WERI-Rb-1 (cell line): ENCODE results near the gene SLC9A3.

Source experiments
- DNase-seq: peaks from one replicate; pipeline ENCODE4 v3.0.0-alpha.2; 2020
- H3K27ac ChIP-seq: fragments of 250-450 bp; sonication (Bioruptor Pico); 2 replicates; pipeline ENCODE4 v1.5.1; 2020; ENCODE audit warnings: mild to moderate bottlenecking, moderate library complexity
- H3K27me3 ChIP-seq: fragments of 250-450 bp; sonication (Bioruptor Pico); 2 replicates; pipeline ENCODE4 v1.5.1; 2021; ENCODE audit warnings: mild to moderate bottlenecking, low read depth, moderate library complexity; ENCODE audit not compliant: insufficient read depth, severe bottlenecking
- H3K36me3 ChIP-seq: fragments of 250-450 bp; sonication (Bioruptor Pico); 2 replicates; pipeline ENCODE4 v1.5.1; 2020; ENCODE audit warnings: mild to moderate bottlenecking, moderate library complexity
- H3K4me3 ChIP-seq: 2 replicates; pipeline ENCODE4 v1.5.1; 2011; ENCODE audit warnings: low read depth, mild to moderate bottlenecking, control low read depth, low read length
- H3K9me3 ChIP-seq: fragments of 250-450 bp; sonication (Bioruptor Pico); 2 replicates; pipeline ENCODE4 v1.5.1; 2021; ENCODE audit warnings: mild to moderate bottlenecking, moderate library complexity; ENCODE audit not compliant: severe bottlenecking
- TF ChIP-seq, protein P1 (sequence below): IDR thresholded peaks from 2 replicates; pipeline ENCODE4 v1.5.1; 2011; ENCODE audit warnings: low read depth, mild to moderate bottlenecking, control low read depth, inconsistent platforms, low read length

The SLC9A3 gene

GRCh38 chr5:541539-542318 lies 17.5 kb upstream of the SLC9A3 start:
- TF ChIP-seq, protein P1, sequence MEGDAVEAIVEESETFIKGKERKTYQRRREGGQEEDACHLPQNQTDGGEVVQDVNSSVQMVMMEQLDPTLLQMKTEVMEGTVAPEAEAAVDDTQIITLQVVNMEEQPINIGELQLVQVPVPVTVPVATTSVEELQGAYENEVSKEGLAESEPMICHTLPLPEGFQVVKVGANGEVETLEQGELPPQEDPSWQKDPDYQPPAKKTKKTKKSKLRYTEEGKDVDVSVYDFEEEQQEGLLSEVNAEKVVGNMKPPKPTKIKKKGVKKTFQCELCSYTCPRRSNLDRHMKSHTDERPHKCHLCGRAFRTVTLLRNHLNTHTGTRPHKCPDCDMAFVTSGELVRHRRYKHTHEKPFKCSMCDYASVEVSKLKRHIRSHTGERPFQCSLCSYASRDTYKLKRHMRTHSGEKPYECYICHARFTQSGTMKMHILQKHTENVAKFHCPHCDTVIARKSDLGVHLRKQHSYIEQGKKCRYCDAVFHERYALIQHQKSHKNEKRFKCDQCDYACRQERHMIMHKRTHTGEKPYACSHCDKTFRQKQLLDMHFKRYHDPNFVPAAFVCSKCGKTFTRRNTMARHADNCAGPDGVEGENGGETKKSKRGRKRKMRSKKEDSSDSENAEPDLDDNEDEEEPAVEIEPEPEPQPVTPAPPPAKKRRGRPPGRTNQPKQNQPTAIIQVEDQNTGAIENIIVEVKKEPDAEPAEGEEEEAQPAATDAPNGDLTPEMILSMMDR: no peak
- Histone ChIP-seq H3K9me3 (no peaks in the 10 kb centered on the region), H3K27me3 (no peaks in the 10 kb centered on the region), H3K27ac (no peak overlapping the region), H3K36me3 (no peaks in the 10 kb centered on the region), H3K4me3 (no peak overlapping the region)
- no peak for DNase-seq

GRCh38 chr5:540906-541538 lies 16.8 kb upstream of the SLC9A3 start:
- Histone ChIP-seq H3K27ac (no peak overlapping the region), H3K9me3 (no peaks in the 10 kb centered on the region), H3K27me3 (no peaks in the 10 kb centered on the region), H3K4me3 (no peak overlapping the region), H3K36me3 (no peaks in the 10 kb centered on the region)
- TF ChIP-seq, protein P1: no peak
- DNase-seq: no peak

GRCh38 chr5:540071-540905 lies 16.0 kb upstream of the SLC9A3 start:
- no peaks in the 10 kb centered on the region for H3K9me3 ChIP-seq
- no peak overlapping the region for H3K27ac ChIP-seq
- TF ChIP-seq, protein P1: no peak
- H3K36me3 ChIP-seq: no peaks in the 10 kb centered on the region
- no peak overlapping the region for H3K4me3 ChIP-seq
- DNase-seq: no peak
- no peaks in the 10 kb centered on the region for H3K27me3 ChIP-seq

DNA sequence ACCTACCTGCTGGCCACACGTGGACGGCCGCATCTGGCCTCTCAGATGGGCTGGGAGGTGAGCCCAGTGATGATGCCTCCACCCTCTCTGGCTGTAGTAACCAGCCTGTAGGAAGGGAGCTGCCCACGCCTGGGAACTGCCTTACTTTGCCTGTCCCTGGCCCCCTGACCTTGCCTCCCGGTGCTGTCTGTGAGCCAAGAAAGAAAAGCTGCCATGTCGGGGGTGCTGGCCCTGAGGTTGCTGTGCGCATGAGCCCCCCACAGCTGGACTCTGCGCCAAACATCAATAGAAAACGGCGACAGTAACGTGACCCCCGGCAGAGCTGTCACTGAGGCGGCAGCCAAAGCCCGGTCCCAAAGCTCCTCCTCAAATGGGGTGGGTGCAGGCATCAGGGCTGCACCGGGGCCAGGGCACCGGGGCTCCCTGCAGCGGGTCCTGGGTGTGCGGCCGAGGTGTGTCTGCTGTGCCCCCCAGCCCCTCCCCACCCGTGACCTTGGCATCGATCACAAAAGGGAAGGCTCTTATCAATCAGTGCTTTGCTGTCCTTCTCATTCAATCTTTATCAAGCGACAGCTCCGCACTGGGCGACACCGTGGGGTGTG lies 15.3 kb upstream of the SLC9A3 start:
- TF ChIP-seq, protein P1: no peak
- Histone ChIP-seq H3K4me3 (no peak overlapping the region), H3K27ac (no peak overlapping the region), H3K27me3 (no peaks in the 10 kb centered on the region), H3K9me3 (no peaks in the 10 kb centered on the region), H3K36me3 (no peaks in the 10 kb centered on the region)
- no peak for DNase-seq

DNA sequence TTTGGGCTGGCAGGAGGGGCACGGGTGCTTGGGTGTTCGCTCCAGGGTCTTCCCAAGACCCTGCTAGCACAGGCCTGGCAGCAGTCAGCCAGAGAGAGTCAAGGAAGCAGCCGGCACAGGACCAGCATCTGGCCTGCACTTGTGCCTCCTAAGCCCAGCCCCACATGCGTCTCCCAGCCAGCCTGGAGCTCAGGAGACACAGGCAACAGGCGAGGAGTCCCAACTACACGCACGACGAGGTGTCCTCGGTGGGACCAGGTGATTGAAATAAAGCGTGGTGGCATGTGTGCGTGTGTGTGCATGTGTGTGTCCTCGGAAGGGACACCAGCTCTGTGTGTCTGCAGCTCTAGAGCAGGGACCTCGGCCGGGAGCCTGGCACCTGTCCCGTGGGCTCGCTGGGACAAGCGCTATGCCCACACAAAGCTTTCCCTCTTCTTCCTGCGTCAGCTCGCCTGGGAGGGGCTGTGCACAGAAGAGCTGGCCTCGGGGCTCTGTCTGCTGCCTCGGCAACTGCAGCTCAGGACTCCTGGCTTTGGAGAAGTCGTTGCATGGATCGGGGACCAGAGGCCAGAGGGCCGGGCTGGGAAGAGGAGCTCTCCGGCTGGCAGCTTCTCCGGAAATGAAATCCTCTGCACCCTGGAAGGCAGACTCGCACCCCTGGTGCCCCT lies 14.7 kb upstream of the SLC9A3 start:
- no peaks in the 10 kb centered on the region for H3K27me3 ChIP-seq

More for the DNA sequence above, 14.7 kb upstream of the SLC9A3 start:
- Histone ChIP-seq H3K9me3 (no peaks in the 10 kb centered on the region), H3K27ac (no peak overlapping the region), H3K36me3 (no peaks in the 10 kb centered on the region), H3K4me3 (no peak overlapping the region)
- TF ChIP-seq, protein P1: no peak
- no peak for DNase-seq
